Stimulated activated CD4-positive, alpha-beta T cell treated with anti-CD3 and anti-CD28 coated beads, TNF-alpha, amount 100 ng/mL, for 48 hours (primary cell): ENCODE data around the gene WDR20.

Experiments used
- DNase-seq, 3 donors: peaks; one replicate each; pipeline ENCODE4 v3.0.0-alpha.2; 2020; ENCODE audit warnings: low read depth in 3 of 3

The WDR20 gene

GRCh38 chr14:102197317-102197853 is 57.7 kb downstream of the WDR20 start:
- no peak for DNase-seq

GRCh38 chr14:102200690-102201352 is 61.1 kb downstream of the WDR20 start:
- no peak for DNase-seq

- no peak for DNase-seq
These were observed 61.6 kb downstream of the WDR20 start for GRCh38 chr14:102201353-102201738.

GRCh38 chr14:102201776-102202175 is 62.1 kb downstream of the WDR20 start:
- no peak for DNase-seq

- DNase-seq = no peak
These were observed 63.2 kb downstream of the WDR20 start for GRCh38 chr14:102202944-102203343.

GRCh38 chr14:102203382-102203781 is 63.7 kb downstream of the WDR20 start:
- DNase-seq = no peak

- DNase-seq = no peak
These were observed 65.9 kb downstream of the WDR20 start for GRCh38 chr14:102205560-102205959.

- DNase-seq = no peak
These were observed 67.2 kb downstream of the WDR20 start for GRCh38 chr14:102206918-102207317.

GRCh38 chr14:102207831-102208365 is 68.2 kb downstream of the WDR20 start:
- DNase-seq = no peak

- no peak for DNase-seq
These were observed 69.0 kb downstream of the WDR20 start for GRCh38 chr14:102208741-102209140.

- DNase-seq = no peak
These were observed 69.7 kb downstream of the WDR20 start for GRCh38 chr14:102209224-102209966.

- no peak for DNase-seq
These were observed 70.8 kb downstream of the WDR20 start for GRCh38 chr14:102210421-102211042.

- no peak for DNase-seq
These were observed 71.5 kb downstream of the WDR20 start for GRCh38 chr14:102211240-102211639.

GRCh38 chr14:102212356-102212755 is 72.7 kb downstream of the WDR20 start:
- no peak for DNase-seq

GRCh38 chr14:102212845-102213244 is 73.1 kb downstream of the WDR20 start:
- DNase-seq = no peak

GRCh38 chr14:102213470-102213869 is 73.8 kb downstream of the WDR20 start:
- DNase-seq = no peak

- DNase-seq = no peak
These were observed 74.4 kb downstream of the WDR20 start for GRCh38 chr14:102213984-102214658.

GRCh38 chr14:102215071-102215470 is 75.4 kb downstream of the WDR20 start:
- DNase-seq = no peak

GRCh38 chr14:102215576-102216250 is 76.0 kb downstream of the WDR20 start:
- no peak for DNase-seq

- DNase-seq = no peak
These were observed 77.7 kb downstream of the WDR20 start for GRCh38 chr14:102217399-102217798.

- no peak for DNase-seq
These were observed 78.3 kb downstream of the WDR20 start for GRCh38 chr14:102217987-102218421.
